NCI-H1105 (cell line): ENCODE data around the gene EFNA5.

Experiments
- DNase-seq: peaks from one replicate; lab custom pipeline; 2025; lab: John Stamatoyannopoulos, UW

Gene EFNA5

GRCh38 chr5:107670932-107671741 lies at the start of gene EFNA5:
EFNA5 (minus strand) TSS chr5:107670937.
- peak; percentile 29 for DNase-seq

GRCh38 chr5:107719034-107719606 lies 48.4 kb upstream of the EFNA5 start:
- no peak for DNase-seq

GRCh38 chr5:107717816-107718215 lies 47.1 kb upstream of the EFNA5 start:
- no peak for DNase-seq

GRCh38 chr5:107713228-107713627 lies 42.5 kb upstream of the EFNA5 start:
- no peak for DNase-seq

- no peak for DNase-seq
These were observed 41.7 kb upstream of the EFNA5 start for GRCh38 chr5:107712359-107712870.

- DNase-seq, result no peak
These were observed 34.8 kb upstream of the EFNA5 start for GRCh38 chr5:107705402-107706014.

- DNase-seq, result no peak
These were observed 34.1 kb upstream of the EFNA5 start for GRCh38 chr5:107704681-107705401.

- no peak for DNase-seq
These were observed 29.7 kb upstream of the EFNA5 start for GRCh38 chr5:107700481-107700880.

- DNase-seq, result no peak
These were observed 28.7 kb upstream of the EFNA5 start for GRCh38 chr5:107699425-107699824.

- no peak for DNase-seq
These were observed 27.5 kb upstream of the EFNA5 start for GRCh38 chr5:107698286-107698685.

GRCh38 chr5:107696498-107696897 lies 25.8 kb upstream of the EFNA5 start:
- DNase-seq, result no peak

- DNase-seq, result no peak
These were observed 25.3 kb upstream of the EFNA5 start for GRCh38 chr5:107696080-107696479.

GRCh38 chr5:107687937-107688336 lies 17.2 kb upstream of the EFNA5 start:
- no peak for DNase-seq

- DNase-seq, result no peak
These were observed 16.7 kb upstream of the EFNA5 start for GRCh38 chr5:107687404-107687803.

GRCh38 chr5:107682533-107682932 lies 11.8 kb upstream of the EFNA5 start:
- DNase-seq, result no peak

- no peak for DNase-seq
These were observed 10.1 kb upstream of the EFNA5 start for GRCh38 chr5:107680799-107681198.

- no peak for DNase-seq
These were observed 9.4 kb upstream of the EFNA5 start for GRCh38 chr5:107680099-107680498.

GRCh38 chr5:107676702-107677101 lies 6.0 kb upstream of the EFNA5 start:
- DNase-seq, result no peak

- DNase-seq, result no peak
These were observed 4.5 kb upstream of the EFNA5 start for GRCh38 chr5:107675201-107675600.

- DNase-seq, result no peak
These were observed 3.9 kb upstream of the EFNA5 start for GRCh38 chr5:107674655-107675054.

- DNase-seq, result peak; percentile 80
These were observed 2.8 kb upstream of the EFNA5 start for GRCh38 chr5:107673368-107674136.

- no peak for DNase-seq
These were observed 2.3 kb upstream of the EFNA5 start for GRCh38 chr5:107673039-107673367.
